Heart left ventricle (tissue), 16 donors: Measurements from ENCODE around the gene HSD11B1. TPM values are rescaled to one million over a fixed set of nuclear protein-coding genes. Genes with fewer than 3 reads are reported as not detected.

ENCODE experiments used
- ATAC-seq, 4 donors: fragments of 200-7000 bp; cut with Tn5 transposase; one replicate each; pipeline ENCODE4 v1.9.1; 2020 to 2022; ENCODE audit warnings: moderate library complexity in 4 of 4, mild to moderate bottlenecking in 3 of 4, moderate number of reproducible peaks in 1 of 4
- DNase-seq, 5 donors: peaks; one replicate each; pipeline ENCODE4 v3.0.0-alpha.2; 2020
- H3K27ac ChIP-seq, 12 donors: fragments of 200-600 bp; sonication (generic) in 4 of 12; one replicate each; pipeline versions ENCODE4 v1.5.0 to v1.8.0; 2016 to 2022; ENCODE audit warnings: mild to moderate bottlenecking in 2 of 12
- H3K27me3 ChIP-seq, 9 donors: fragments of 200-600 bp; sonication (generic) in 2 of 9; one replicate each; pipeline versions ENCODE4 v1.5.1 to v1.8.0; 2016 to 2022; ENCODE audit warnings: mild to moderate bottlenecking in 3 of 9
- H3K36me3 ChIP-seq, 9 donors: fragments of 200-600 bp; sonication (generic) in 2 of 9; one replicate each; pipeline versions ENCODE4 v1.5.0 to v1.8.0; 2018 to 2022; ENCODE audit warnings: mild to moderate bottlenecking in 2 of 9
- H3K4me1 ChIP-seq, 12 donors: fragments of 200-600 bp; sonication (generic) in 4 of 12; one replicate each; pipeline versions ENCODE4 v1.5.0 to v1.8.0; 2016 to 2022; ENCODE audit warnings: mild to moderate bottlenecking in 3 of 12
- H3K4me3 ChIP-seq, 12 donors: fragments of 200-600 bp; sonication (generic) in 4 of 12; one replicate each; pipeline versions ENCODE4 v1.5.0 to v1.8.0; 2017 to 2022; ENCODE audit warnings: mild to moderate bottlenecking in 9 of 12, moderate library complexity in 4 of 12
- H3K9me3 ChIP-seq, 12 donors: fragments of 200-600 bp; sonication (generic) in 4 of 12; one replicate each; pipeline versions ENCODE4 v1.5.0 to v1.8.0; 2016 to 2022; ENCODE audit warnings: mild to moderate bottlenecking in 1 of 12
- POLR2A ChIP-seq, 2 donors: fragments of 450-650 bp; IDR thresholded peaks; one replicate each; pipeline ENCODE4 v1.6.1; 2017; ENCODE audit warnings: antibody characterized with exemption in 2 of 2, mild to moderate bottlenecking in 2 of 2, moderate library complexity in 2 of 2
- WGBS, 4 donors: extraction: QIAGEN DNeasy Blood & Tissue Kit in 2 of 4; methylation state at CpG; one replicate each; pipeline versions ENCODE4 v1.1.5 to v1.1.7; 2013 to 2018; 5-methylcytosine and 5-hydroxymethylcytosine counted together
- intact Hi-C, 10 donors: fragments of 100-400 bp; cut with DNase I; formaldehyde crosslinking; loops; one replicate each; pipeline versions ENCODE4 v1.11.1 to v1.14.2; 2022
- polyA plus RNA-seq, 2 donors: library from polyadenylated mRNA; stranded (reverse); fragments of 200-250 nt; gene quantifications; one replicate each; pipeline ENCODE4 v1.2.3, GENCODE V29; 2013
- total RNA-seq, 9 donors: library from RNA; depleted of rRNA in 2 of 9; stranded (reverse); fragments of >200 nt in 2 of 9; fragmentation: NEBNext Ultra II Directional in 3 of 9; extraction: Animal tissue kit (Norgen Biotek cat#: 25700) in 3 of 9; gene quantifications; one replicate each; pipeline versions ENCODE4 v1.1.0 to v1.2.4, GENCODE V29; 2016 to 2023
- TF ChIP-seq, protein P1 (sequence below), 12 donors: fragments of 200-600 bp; sonication (generic) in 4 of 12; IDR thresholded peaks; one replicate each; pipeline versions ENCODE4 v1.5.0 to v1.8.0; 2018 to 2022; ENCODE audit warnings: antibody characterized with exemption in 12 of 12, mild to moderate bottlenecking in 5 of 12
- donor health status: ischemic (EF 13 %, LVEDD 7.1; RV severe dilation, severe dysfunction).
- donor health status: healthy with polysubstance abuse.
- donor health status: DM: no; HTN: yes; CAD: no.
- donor health status: DM: no; HTN: no; CAD: no.
- donor health status: ischemic (EF 25% LVEDD 6.9; RV normal size, moderate dysfunction).
- donor health status: ischemic (EF 25% LVEDD 5.7; RV mildly dilated, moderate dysfunction).
- donor health status: healthy.
- donor health status: DM: yes; HTN: yes; CAD: no.
- donor health status: ischemic (EF 35%, LVEDD 5.7; RV mildly dilated, moderate dysfunction).
- donor health status: nonischemic (EF 11% LVEDD 7.7; RV severe dilation, severe dysfunction).
- donor health status: DM: yes; HTN: yes; CAD: no.
- donor health status: PGD.
- donor health status: ischemic (EF 29% LVEDD 5.4; RV normal size, mild dysfunction).
- donor health status: nonischemic (EF 23%, LVEDD 6.1; RV moderate dilation, normal function).

The HSD11B1 gene
- total and polyA plus RNA-seq, 11 donors: 1.2 to 36.1 (median 3.6) TPM

DNA sequence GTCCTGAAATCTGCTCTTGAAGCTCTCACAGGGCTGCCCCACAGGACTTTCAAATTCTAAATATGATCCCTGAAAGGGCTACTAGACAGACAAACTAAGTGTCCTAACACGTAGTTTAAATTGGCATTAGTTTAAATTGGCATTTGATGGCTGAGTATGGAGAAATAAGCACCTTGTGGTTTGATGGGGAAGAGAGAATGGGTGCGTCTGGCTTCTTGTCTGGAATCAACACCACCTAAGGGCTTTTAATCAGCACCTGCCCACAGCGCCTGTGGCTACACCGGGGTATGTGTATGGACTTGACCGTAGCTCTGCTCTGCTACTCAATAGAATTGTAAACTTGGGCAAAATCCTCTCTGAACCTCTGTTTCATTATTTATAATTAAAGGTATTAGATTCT, 46.7 kb upstream of the HSD11B1 start:
- no peak overlapping the region for H3K27ac ChIP-seq
- intact Hi-C loops: no loop called here
- no peak overlapping the region for H3K4me3 ChIP-seq
- 64 to 97% (median 85%) methylated on average over 5 of the region's 5 CpGs for WGBS, 4 donors
- H3K27me3 ChIP-seq: no peaks in the 10 kb centered on the region
- DNase-seq: no peak
- ATAC-seq: no peak
- H3K36me3 ChIP-seq: no peaks in the 10 kb centered on the region
- H3K9me3 ChIP-seq: no peaks in the 10 kb centered on the region
- TF ChIP-seq, protein P1, sequence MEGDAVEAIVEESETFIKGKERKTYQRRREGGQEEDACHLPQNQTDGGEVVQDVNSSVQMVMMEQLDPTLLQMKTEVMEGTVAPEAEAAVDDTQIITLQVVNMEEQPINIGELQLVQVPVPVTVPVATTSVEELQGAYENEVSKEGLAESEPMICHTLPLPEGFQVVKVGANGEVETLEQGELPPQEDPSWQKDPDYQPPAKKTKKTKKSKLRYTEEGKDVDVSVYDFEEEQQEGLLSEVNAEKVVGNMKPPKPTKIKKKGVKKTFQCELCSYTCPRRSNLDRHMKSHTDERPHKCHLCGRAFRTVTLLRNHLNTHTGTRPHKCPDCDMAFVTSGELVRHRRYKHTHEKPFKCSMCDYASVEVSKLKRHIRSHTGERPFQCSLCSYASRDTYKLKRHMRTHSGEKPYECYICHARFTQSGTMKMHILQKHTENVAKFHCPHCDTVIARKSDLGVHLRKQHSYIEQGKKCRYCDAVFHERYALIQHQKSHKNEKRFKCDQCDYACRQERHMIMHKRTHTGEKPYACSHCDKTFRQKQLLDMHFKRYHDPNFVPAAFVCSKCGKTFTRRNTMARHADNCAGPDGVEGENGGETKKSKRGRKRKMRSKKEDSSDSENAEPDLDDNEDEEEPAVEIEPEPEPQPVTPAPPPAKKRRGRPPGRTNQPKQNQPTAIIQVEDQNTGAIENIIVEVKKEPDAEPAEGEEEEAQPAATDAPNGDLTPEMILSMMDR (IDR thresholded peaks at IDR 0.05): no peak
- TF ChIP-seq POLR2A (IDR thresholded peaks at IDR 0.05): no peak
- H3K4me1 ChIP-seq: peaks cover 0 to 25% (median 11%) of the 10 kb centered on the region in 12 donors

DNA sequence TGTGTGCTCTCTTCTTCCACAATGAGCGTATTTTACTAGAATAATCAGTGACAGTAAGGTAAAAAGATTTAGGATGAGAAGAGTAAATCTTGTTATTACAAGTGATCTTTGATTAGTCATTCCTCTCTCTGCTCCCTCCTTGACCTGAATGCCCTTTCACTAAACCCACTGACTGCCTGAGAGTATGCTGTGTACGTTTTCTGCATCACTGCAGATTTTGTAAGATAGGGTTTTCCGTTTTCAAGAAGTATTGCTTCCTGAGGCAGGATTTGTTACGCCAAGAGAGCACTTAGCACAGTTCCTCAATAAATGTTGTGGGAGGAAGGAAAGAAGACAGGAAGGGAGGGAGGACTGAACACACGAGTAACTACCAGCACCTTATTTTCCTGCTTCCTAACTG, 44.7 kb upstream of the HSD11B1 start:
- 57 to 62% (median 60%) methylated on average over 5 of the region's 5 CpGs for WGBS, 4 donors

DNA sequence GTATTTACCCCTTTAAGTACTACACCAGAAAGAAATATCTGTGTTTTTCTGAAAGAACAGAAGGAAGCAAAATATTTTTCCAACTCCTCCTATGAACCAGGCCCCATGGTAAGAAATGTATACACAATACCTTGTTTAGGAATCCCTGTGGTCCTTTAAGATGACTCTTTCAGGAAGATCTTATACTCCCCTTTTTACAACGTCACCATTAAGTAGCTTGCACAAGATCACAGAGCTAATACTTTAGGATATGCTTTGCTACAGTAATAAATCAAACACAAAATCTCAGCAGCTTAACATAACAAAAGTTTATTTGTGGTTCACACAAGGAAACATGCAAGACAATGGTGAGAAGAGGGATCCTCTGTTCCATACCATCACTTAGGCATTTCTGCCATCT, 43.6 kb upstream of the HSD11B1 start:
- H3K4me1 ChIP-seq: peaks cover 0 to 17% (median 0%) of the 10 kb centered on the region in 12 donors
- H3K27ac ChIP-seq: no peak overlapping the region
- H3K4me3 ChIP-seq: no peak overlapping the region
- intact Hi-C loops: no loop called here
- TF ChIP-seq, protein P1 (IDR thresholded peaks at IDR 0.05): no peak
- no peak for TF ChIP-seq POLR2A (IDR thresholded peaks at IDR 0.05)
- no peaks in the 10 kb centered on the region for H3K36me3 ChIP-seq
- H3K9me3 ChIP-seq: no peaks in the 10 kb centered on the region
- DNase-seq (no peak), ATAC-seq (no peak)
- no peaks in the 10 kb centered on the region for H3K27me3 ChIP-seq
- WGBS, 4 donors: 82 to 93% (median 86%) methylated on average over 1 of the region's 1 CpG

More for the DNA sequence above, 44.7 kb upstream of the HSD11B1 start:
- intact Hi-C loops: no loop called here
- no peak for TF ChIP-seq POLR2A (IDR thresholded peaks at IDR 0.05)
- TF ChIP-seq, protein P1 (IDR thresholded peaks at IDR 0.05): no peak
- Histone ChIP-seq H3K27me3 (no peaks in the 10 kb centered on the region), H3K4me3 (no peak overlapping the region), H3K27ac (no peak overlapping the region), H3K4me1 (peaks cover 0 to 17% (median 0%) of the 10 kb centered on the region in 12 donors), H3K36me3 (no peaks in the 10 kb centered on the region), H3K9me3 (no peaks in the 10 kb centered on the region)
- ATAC-seq (peak in 3 of 4 donors; percentile 20 to 61 (median 57)), DNase-seq (no peak)

DNA sequence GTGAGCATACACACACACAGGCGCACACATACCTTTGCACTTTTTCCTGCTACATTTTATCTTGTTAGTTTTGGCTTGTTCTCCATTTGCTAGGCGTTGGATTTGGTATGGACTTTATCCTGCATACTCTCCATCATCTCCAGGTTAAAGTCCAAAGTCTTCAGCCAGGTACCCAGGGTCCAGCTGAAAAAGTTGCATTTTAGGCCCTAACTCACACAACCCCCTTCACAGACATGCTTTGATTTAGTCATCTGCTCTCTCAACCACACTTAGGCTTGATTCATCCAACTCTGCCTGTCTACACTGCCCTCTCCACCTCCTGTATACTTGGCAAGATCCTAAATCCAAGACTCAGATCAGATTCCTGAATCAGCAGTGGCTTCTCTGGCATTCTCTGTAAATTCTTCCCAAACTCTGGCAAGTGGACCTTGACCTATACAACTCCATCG, 41.7 kb upstream of the HSD11B1 start:
- TF ChIP-seq POLR2A (IDR thresholded peaks at IDR 0.05): no peak
- TF ChIP-seq, protein P1 (IDR thresholded peaks at IDR 0.05): no peak
- no peak for ATAC-seq
- no peaks in the 10 kb centered on the region for H3K9me3 ChIP-seq
- H3K27me3 ChIP-seq: no peaks in the 10 kb centered on the region
- intact Hi-C loops: no loop called here
- no peak for DNase-seq
- H3K4me3 ChIP-seq: no peak overlapping the region
- peaks cover 0 to 14% (median 0%) of the 10 kb centered on the region in 12 donors for H3K4me1 ChIP-seq
- no peak overlapping the region for H3K27ac ChIP-seq
- no peaks in the 10 kb centered on the region for H3K36me3 ChIP-seq
- WGBS, 4 donors: 93 to 97% (median 95%) methylated on average over 3 of the region's 3 CpGs
